Medulla oblongata (tissue), 1 donor: ENCODE results near the gene DNMT3L.
"Not testable (repeated sequence)": the region's sequence is repeated elsewhere in the genome, so short reads cannot be mapped to it uniquely, and the experiment has no call there.

Experiments used
- DNase-seq: peaks from one replicate; pipeline ENCODE4 v3.0.0-alpha.2; 2015; ENCODE audit errors: extremely low spot score

The DNMT3L gene

DNA sequence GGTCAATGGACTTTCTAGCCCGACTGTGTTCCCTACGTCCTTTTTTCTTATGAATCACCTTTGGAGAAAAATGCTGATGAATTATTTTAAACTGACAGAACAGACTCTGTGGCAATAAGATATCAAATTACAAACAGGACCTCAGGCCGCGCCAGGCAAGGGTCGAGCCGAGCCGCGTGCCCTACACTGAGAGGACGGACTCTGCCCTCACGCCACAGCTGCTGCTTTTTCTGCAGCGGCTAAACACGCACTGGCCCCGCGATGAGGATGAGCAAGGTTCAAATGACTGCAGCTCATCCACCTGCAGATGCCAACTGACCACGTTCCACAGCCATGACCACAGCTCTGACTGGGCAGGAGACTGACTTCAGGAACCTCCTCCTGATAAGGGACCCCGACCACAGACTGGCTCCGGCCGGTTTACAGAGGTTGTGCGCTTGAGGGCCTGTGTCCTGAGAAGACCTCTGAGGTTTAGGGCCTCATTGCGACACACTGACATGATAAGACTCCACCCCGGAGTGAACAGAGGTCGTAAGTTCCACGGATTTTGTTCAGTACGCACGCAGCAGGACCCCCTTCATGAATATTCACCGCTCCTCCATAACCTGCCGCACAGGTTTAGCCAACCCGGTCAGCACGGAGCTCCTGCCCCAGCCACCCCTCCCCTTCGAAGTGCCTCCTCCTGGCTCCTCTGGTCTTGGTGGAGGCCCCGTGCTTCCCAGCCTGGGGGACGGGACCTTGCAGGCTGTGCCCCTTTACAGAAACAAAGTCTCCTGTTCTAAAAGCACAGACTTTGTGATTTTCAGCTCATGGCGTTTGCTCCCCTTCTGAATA is 12.3 kb downstream of the DNMT3L start:
- DNase-seq, result not testable (repeated sequence)

DNA sequence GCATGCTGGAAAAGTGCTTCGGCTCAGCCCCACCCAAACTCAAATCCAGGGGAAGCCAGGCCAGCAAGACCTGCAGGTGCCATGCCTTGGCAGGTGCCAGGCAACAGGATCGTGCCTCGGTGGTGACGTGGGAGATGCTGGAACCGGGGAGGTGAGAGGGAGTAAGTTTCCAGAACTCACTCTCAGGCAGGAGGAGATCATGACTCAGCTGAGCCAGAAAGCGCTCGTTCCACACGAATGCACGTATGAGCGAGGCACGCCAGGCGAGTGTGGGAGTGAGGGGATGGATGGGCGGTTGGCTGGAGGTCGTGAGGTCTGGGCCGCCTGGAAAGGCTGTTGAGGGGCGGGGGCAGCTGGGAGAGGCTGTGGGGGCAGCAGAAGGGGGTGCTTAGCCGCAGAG is 13.8 kb downstream of the DNMT3L start:
- DNase-seq, result not testable (repeated sequence)

DNA sequence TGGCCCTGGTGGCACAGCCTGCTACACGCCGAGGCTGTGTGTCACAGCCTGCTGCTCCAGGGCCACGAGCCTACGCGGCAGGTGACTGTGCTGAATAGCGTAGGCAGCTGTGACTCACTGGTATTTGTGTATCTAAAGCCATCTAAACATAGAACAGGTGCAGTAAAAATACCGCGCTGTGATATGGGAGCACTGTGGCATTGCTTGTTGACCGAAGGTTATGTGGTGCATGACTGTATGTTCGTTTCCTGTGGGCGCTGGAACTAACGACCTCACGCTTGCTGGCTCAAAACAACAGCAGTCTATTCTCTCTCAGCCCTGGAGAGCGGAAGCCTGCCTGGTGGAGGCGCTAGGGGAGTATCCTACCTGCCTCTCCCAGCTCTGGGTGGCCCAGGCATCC is 17.7 kb downstream of the DNMT3L start:
- DNase-seq, result not testable (repeated sequence)

DNA sequence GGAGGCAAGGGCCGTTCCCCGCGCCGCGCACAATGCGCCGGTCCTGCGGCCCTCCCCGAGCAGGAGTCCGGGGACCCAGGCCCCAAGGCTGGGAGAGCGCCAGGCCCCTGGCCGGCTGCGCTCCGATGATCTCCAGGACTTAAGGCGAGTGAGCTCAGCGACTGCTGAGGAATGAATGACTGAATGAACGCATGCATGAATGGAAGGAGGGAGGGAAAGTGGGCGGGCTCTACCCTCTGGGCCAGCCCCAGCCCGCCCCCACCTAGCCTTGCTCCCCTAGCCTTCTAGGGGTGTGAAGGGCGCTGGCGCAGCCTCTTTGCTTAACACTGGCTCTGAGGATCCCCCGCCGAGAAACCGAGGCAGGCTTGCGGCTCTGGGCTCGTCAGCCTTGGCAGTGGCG is 20.4 kb downstream of the DNMT3L start:
- not testable (repeated sequence) for DNase-seq

DNA sequence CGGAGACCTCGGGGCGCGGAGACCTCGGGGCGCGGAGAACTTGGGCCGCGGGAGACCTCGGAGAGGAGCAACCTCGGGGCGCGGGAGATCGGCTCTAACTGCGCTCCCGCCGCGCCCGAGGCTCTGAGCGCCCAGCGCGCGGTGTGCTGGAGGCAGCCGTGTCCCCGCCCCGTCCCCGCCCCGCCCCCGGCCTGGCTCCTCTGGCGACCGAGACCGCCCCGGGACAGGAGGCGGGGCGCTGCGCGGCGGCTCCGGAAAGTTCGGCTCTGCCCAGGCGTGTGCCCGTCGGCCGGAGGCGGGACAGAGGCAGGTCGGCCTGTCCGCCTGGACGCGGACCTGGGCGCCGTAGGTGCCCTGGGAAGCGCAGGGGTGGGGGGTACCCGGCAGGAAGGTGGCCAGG is 20.9 kb downstream of the DNMT3L start, which contains the start of gene ICOSLG:
ICOSLG (minus strand) TSS at position 102 of the 400 bp plus-strand sequence. CDS start 126 bp downstream, outside the sequence.
- not testable (repeated sequence) for DNase-seq

DNA sequence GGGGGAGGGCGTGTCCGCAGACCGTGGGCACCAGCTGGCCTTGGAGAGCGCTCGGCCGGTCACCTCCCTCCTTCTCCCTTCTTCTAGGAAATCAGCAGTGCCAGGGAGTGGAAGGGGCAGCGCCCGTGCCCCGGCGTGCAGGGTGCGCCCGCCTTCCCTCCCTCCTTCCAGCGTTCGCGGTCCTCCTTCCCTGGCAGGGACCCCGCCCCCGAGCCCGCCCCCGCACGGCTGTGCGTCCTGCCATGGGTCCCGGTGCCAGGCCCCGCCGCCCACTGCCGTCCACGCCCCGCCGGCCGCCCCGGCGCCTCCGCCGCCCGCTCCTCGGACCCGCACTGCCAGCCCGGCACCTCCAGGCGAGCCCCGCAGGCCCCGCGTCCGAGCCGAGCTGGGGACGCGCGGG is 21.3 kb downstream of the DNMT3L start:
- not testable (repeated sequence) for DNase-seq

DNA sequence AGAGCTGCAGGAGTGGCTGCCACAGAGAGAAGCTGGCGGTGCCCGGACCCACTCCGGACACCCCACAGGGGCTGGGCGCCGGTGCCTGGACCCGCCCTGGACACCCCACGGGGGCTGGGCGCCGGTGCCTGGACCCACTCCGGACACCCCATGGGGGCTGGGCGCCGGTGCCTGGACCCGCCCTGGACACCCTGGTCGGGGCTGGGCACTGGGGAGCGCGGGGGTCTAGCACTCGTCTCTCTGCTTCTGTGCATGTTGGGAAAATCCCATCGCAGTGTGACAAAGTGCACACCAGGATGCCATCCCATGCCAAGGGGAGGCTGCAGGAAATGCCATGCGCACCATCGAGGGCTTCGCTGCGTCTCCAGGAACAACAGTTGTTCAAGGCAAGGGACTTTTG is 32.1 kb downstream of the DNMT3L start:
- not testable (repeated sequence) for DNase-seq

DNA sequence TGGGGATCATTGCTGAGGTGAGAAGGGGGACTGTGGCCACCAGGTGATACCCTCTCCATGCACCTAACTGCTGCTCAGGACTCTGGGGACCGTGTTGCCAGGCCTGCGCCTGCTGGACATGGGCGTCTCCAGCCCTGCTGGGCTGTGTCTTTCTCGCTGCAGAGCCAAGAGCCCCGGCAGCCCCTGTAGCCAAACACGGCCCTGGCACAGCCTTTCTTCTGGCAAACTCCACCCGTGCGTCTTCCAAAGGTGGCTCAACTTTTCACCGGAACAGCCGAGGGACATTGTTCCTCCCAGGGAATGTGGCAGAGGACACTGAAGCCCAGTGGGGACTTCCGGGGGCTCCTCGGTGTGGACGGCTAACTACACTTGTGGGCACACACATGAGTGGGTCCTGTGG is 33.6 kb downstream of the DNMT3L start:
- DNase-seq, result not testable (repeated sequence)

DNA sequence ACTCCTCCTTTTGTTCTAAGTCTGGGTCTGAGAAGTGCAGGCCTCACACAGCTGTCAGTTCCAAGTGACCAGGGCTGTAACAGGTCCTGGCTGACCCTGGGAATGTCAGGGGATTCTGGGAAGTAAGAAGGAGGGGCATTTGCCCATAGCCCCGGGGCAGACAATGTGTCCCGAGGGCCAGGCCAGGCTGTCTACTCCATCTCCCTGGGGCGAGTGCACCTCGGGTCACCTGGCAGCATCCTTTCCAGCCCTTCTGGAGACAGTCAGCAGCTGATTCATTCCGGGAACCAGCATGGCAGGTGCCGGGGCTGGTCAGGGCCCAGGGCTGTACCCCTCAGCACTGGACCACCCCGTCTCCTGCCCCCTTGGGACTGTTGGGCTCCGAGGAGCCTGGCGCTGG is 34.1 kb downstream of the DNMT3L start:
- not testable (repeated sequence) for DNase-seq

DNA sequence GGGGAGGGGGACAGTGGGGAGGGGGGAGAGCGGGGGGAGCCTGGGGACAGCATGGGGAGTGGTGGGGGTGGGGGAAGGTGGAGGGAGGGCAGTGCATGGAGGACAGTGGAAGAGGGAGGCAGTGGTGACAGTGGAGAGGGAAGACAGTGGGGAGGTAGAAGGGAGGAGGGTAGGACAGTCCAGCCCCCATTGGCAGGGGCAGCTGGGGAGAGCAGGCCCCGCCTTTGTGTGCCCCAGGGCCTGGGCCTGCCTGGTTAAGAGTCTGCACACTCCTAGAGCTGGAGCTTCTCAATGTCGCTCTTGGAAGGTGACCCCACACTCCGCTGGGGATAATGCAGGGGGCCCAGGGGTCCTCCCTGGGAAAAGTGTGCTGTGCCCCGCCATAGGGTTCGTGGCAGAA is 36.1 kb downstream of the DNMT3L start:
- DNase-seq, result not testable (repeated sequence)

DNA sequence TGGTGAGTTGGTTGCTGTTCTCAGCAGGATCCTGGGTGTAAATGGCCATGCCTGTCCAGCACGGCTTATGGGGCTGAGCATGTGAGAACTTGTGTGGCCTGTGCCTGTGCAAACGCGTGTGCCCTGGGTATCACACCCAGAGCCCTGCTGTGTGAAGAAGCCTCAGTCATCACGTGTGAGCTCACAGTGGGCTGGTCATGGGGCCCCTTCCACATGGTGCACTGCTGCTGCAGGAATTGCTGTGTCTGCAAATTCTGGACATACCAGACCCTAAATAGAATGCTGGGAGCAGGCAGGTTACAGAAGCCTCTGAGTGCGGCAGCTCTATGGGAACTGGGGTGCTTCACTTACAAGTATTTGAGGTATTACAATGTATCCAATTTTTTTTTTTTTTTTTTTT is 38.4 kb downstream of the DNMT3L start:
- not testable (repeated sequence) for DNase-seq

DNA sequence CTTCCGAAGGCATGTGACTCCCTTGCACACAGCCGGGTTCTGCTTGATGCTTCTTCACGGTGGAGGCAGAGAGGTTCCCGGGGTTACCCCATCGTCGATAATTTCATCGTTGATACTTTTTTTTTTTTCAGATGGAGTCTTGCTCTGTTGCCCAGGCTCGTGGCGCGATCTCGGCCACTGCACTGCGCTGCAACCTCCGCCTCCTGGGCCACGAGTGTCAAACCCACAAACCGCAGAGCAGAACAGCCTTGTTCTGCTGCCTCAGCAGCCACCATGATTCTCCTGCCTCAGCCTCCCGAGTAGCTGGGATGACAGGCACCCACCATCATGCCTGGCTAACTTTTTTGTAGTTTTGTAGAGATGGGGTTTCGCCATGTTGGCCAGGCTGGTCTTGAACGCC is 41.0 kb downstream of the DNMT3L start:
- not testable (repeated sequence) for DNase-seq

DNA sequence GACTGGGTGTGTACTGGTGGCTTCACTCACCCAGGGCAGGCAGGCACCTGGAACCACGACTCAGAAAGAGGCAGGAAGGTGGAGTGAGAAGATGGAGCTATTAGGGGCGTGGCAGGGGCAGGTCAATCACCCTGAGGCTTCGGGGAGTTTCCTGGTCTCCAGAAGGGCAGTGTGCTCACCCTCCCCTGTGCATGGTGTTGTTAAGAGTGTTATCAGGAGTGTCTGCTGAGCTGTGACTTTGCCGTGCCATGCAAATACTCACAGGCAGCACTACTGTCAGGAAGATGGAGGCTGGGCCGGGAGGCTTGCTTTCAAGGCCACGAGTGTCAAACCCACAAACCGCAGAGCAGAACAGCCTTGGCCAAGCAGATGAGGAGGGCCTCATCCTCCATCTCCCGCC is 43.2 kb downstream of the DNMT3L start:
- not testable (repeated sequence) for DNase-seq

DNA sequence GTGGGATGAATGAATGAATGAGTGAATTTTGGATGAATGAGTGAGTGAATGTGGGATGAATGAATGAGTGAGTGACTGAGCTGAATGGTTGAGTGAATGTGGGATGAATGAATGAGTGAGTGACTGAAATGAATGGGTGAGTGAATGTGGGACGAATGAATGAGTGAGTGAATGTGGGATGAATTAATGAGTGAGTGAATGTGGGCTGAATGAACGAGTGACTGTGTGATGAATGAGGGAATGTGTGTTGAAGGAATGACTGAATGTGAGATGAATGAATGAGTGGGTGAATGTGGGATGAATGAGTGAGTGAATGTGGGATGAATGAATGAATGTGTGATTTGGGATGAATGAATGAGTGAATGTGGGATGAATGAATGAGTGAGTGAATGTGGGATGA is 49.7 kb downstream of the DNMT3L start:
- DNase-seq, result not testable (repeated sequence)

DNA sequence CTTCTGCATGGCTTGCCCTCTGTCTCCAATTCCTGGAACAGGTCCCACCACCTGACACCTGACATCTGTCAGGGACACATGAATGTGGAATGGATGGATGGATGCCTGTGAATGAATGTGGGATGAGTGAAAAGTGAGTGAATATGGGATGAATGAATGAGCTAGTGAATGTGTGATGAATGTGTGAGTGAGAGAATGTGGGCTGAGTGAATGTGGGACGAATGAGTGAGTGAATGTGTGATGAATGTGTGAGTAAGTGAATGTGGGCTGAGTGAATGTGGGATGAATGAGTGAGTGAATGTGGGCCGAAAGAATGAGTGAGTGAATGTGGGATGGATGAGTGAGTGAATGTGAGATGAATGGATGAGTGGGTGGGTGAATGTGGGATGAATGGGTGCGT is 50.1 kb downstream of the DNMT3L start:
- DNase-seq, result not testable (repeated sequence)

DNA sequence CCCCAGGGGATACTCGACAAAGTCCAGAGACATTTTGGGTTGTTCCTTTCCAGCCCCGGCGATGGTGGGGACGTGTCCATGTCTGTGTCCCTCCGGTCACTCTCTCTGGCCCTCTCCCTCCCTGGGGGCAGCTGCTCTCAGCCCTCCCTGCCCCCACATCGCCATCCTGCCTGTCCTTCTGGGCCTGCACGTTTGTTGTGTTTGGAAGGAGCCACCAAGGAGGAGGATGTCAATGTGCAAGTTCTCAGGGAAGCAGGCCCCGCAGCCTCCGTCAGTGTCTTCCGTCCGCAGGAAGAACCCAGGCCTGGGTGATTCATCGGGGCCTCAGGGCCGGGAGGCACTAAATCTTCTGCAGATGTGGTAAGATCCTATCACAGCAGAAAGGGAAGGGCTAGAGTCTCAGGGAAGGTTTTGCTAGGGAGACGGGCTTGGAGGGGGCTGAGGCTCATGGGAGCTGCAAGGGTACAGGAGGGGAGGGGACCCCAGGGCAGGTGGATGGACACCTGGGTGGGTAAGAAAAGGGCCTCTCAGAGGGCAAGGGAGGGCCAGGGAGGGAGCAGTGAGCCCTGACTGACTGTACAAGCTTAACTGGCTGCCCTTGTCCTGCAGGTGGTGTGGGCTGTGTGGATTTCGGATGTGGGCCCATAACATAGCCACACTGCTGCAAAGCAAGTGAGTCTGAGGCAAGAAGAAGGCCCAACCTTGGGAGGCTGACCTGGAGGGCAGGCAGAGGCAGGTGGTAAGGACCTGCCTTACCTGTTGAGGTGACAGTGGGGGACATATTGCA is 53.6 kb downstream of the DNMT3L start:
- DNase-seq, result not testable (repeated sequence)

DNA sequence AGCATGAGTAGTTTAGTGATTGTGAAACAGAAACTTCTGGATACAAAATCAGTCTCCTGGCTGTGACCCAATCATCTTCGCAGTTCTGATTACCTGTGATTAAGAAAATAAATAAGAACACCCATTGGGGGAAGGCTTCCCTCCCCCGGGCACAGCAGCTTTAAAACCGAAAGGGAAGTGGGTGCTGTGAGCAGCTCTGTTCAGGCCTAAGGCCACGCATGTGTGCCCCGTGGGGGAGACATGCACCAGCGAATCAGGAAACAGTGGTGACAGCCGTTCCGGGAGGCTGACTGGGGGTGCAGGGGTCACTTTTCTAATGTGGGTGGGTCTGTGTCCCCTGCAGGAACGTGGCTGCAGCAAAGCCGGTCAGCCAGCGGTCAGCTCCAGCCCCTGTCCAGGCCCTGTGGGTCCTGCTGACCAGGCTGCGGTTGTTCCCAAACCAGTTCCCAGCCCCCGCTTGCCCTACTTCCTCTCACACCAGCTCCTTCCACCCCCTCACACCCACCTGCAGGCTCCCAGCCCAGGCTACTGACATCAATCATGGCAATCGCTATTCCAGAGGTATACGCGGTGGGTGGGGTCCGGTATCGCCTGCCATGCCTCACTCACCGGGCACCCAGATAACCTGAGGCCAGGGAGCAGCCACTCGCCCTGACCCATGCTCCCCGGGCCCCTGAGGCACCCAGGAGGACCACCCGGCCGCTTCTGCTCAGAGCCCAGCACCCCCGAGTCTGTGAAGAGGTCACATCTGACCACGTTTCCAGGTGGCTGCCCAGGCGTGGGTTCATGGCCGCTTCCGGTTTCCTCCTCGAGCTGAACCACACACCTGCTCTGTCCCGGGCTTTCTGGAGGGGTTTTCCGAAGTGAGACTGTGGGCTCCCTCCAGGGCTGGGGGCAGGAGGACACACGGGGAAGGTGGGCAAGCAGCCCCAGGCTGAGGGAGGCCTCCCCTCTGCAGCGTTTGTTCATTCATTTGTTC is 54.7 kb downstream of the DNMT3L start:
- DNase-seq, result not testable (repeated sequence)

DNA sequence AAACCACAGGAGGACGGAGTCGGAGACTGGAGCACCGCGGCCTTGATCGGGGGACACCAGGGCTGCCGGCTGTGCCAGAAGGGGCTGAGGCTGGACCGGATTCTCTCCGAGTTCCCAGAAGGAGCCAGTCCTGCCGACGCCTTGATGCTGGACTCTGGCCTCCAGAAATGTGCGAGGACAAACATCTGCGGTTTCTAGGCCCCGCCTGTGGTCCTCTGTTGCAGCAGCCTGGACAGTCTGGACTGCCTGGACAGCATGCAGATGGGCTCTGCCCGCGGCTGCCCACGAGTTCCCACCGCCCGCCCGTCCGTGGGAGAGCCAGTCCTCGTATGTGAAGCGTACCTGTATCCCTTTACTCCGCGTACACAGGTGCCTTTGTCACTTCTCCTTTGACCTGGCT is 55.5 kb downstream of the DNMT3L start:
- not testable (repeated sequence) for DNase-seq

DNA sequence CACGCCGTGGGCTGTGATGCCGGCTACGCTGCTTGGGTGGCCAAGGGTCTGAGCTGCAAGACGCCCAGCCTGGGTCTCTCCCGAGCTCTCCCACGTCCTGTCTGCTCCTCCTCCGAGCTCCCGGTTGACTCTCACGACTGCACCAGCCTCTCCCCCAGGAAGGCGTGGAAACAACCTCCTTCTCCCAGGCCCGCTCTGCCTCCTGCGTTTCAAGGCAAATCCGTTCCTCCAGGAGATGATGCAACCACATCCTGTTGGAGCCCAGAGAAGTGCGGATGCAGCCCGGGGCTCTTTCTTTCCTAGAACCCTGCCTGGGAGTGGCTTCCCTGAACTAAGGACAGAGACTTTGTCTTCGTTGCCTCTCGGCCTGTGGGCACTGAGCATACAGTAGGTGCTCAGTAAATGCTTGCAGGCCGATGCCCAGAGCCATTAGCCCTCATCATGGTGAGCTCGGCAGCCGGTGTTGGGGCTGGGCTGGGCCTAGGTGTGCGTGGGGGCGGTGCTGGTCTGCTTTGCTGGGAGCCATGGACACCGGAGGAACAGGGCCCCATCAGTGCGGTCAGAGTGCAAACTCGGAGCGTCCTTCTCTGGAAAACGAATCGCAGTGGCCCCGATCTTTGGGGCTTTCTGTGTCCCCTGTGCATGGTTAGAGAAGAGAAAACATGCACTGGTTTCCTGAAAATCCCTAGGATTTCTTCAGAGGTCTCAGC is 59.0 kb downstream of the DNMT3L start:
- not testable (repeated sequence) for DNase-seq

DNA sequence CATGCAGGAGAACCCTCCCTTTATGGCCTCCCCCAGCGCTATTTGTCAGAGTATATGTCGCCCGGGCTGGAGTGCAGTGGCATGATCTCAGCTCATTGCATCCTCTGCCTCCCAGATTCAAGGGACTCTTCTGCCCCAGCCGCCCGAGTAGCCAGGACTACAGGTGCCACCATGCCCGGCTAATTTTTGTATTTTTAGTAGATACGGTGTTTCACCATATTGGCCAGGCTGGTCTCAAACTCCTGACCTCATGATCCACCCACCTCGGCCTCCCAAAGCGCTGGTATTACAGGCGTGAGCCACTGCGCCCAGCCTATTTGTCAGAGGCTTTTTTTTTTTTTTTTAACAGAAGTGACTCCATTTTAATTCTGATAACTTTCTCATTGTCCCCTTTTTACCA is 61.7 kb downstream of the DNMT3L start:
- not testable (repeated sequence) for DNase-seq

DNA sequence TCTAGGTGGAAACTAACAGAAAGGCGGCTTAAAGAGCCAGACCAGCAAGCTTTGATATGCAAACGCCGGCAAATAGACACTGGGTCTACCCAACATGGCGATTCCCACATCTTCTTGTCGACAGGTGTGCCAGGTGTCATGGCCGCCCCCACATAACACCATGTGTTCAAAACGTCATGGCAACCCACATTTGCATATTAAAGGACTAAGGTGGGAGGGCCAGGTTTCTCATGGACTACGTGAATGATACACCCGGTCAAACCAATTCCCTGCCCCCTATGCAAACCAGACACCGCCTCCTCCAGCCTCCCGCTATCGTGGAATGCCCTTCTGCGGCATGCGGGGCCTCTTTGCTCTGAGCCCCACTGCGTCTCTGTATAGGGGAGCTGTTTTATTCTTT is 62.2 kb downstream of the DNMT3L start:
- no peak for DNase-seq
